Stimulated activated CD4-positive, alpha-beta T cell treated with anti-CD3 and anti-CD28 coated beads, TNF-alpha, amount 100 ng/mL, for 1 hour (primary cell): ENCODE measurements around the gene FOXJ1.

Experiments
- DNase-seq, 3 donors: peaks; one replicate each; pipeline ENCODE4 v3.0.0-alpha.2; 2020; ENCODE audit warnings: low read depth in 3 of 3, low spot score in 1 of 3

Gene FOXJ1

DNA sequence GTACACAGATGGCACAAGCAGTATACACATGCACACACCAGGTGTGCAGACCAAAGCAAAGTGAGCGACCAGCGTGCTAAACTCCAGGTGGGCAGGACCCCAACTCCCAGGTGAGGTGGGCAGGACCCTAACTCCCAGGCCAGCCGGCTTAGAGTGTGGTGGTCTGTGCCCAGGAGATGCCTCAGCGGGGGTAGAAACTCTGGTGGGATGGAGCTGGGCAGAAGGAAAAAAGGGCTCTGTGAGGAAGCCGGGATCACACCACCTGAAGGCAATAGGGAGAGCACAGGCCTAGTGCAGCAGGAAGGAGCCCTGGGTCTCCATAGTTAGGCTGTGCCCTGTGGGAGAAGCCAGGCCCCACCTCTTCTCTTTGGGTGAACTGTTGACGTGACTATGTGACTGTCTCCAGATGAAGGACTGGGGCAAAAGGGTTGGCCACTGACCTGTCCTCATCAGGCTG, 1.6 kb upstream of the FOXJ1 start:
- no peak for DNase-seq

DNA sequence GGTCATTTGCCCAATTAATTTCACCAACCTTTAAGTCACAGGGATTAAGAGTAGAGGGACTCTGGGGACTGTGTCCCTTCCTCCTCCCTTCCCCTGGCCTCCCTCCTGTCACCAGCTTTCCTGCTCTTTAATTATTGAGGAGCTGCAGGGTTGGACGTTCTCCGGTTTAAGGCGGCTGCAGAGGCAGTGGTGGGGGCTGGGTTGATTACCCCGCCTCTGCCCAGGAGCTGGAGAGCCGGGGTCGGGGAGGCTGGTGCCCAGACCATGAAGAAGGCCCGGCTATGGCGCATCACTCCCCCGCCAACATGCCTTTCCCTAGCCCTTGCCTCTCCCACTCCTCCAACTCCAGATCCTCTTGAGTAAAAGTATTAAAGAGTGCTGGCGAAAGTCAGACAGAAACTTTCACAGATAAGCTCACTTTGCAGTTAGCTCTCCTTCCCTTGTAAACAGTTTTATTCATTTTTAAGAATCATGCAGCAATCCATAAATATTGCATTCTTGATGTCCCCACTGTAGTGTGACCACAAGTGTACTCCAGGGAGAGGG, 1.1 kb upstream of the FOXJ1 start:
- DNase-seq = no peak

- no peak for DNase-seq
These were observed 309 bp downstream of the FOXJ1 start for GRCh38 chr17:76140661-76141211.

GRCh38 chr17:76139801-76140660, 1.0 kb downstream of the FOXJ1 start:
- no peak for DNase-seq

DNA sequence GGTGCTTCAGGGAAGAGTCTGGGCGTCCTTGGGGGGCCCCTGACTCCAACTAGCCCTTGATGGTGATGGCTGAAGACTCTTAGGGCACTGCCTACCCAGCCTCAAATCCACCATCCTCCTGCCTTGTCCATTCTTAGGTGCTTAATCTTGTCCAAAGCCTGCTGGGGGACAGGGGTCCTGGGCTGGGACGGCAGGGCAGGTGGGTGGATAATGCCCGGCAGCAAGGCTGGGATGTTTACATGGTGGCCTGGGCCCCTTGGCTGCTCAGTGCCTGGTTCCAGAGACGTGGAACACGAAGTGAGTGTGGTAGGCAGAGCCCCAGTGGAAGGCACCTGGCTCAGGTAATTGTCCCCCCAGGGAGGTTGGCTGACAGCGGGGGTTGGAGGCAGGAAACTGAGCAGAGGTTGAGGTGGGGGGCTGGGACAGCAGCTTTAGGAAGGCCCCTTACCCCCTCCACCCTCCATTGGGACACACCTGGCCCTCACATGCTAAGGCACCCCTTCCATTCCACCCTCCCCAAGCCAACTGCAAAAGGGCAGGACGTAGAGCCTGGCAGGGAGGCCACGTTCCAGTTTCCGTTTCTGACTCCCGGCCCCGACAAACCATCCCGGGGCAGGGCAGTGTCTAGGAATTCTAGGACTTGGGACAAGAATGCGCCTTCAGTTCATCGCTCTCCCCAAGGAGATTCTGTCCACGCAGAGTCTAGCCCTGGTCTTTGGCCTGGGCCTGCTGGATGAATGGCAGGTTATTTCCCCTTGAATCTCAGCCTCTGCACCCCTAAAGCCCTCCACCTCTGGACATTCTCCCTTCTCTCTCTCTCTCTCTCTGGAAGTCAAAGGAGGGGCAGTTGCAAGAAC, 1.9 kb downstream of the FOXJ1 start:
- DNase-seq = no peak

DNA sequence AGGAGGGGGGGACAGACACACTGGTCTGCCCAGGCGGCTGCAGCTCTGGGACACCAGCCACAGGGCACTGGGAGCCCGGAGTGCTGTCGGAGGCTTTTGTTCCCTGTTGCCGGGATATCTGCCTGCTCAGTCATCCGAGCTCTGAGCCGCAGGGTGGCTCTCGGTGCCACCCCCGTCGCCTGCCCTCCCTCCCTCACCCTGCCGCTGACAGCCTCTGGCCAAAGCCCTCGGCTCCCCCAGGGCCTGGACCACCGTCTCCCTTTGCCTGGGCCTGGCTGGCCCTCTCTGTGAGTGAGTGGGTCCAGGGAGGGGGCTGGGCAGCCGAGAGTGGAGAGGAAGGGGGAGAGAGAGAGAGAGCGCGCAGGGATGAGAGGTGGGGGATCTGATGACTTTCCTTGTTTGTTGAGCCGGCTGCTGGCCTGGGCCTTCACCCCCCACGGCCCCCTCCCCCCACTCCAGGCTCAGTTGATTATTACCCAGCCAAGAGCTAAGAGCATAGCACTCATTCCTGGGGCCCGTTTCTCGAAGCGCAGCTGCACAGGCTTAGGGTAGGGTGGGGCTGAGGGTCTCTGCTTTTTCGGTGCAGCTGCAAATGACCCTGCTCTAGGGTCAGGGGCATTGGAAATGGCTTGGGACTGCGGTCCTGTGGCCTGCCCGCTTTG, 2.7 kb downstream of the FOXJ1 start:
- DNase-seq = no peak

DNA sequence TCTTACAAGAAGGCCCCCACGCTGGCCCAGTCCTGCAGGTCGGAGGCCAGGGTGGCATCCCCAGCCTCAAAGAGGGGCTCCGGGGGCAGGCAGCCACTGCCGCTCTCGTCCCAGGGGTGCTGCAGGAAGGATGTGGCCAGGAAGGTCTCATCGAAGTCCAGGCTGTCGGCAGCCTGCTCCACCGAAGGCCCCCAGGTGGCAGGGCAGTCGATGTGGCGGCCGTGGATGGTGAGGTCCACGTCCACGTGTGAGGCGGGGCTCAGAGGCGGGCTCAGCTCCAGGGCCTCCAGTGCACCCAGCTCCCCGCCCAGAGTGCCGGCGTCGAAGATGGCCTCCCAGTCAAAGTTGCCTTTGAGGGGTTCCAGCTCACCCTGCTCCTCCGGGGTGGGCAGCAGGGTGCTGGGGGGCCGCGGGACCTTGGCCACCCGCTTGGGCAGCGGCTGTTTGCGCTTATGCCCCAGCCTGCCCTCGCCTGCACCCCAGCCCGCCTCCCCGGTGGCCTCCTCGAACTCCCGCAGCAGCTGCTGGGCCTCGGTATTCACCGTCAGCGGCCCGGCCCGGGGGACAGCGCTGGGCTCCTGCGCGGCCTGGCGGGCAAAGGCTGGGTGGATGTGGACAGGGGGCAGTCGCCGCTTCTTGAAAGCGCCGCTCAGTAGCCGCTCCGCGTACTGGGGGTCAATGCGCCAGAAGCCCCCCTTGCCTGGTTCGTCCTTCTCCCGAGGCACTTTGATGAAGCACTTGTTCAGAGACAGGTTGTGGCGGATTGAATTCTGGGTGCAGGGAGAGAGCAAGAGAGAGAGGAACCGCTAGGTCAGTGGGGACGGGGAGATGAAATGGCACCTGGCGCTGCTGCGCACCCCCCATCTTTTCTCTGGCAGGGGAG, 3.5 kb downstream of the FOXJ1 start:
- DNase-seq = no peak

GRCh38 chr17:76137001-76137350, 4.1 kb downstream of the FOXJ1 start:
- DNase-seq = no peak

- DNase-seq = no peak
These were observed 4.6 kb downstream of the FOXJ1 start for GRCh38 chr17:76136276-76137000.

DNA sequence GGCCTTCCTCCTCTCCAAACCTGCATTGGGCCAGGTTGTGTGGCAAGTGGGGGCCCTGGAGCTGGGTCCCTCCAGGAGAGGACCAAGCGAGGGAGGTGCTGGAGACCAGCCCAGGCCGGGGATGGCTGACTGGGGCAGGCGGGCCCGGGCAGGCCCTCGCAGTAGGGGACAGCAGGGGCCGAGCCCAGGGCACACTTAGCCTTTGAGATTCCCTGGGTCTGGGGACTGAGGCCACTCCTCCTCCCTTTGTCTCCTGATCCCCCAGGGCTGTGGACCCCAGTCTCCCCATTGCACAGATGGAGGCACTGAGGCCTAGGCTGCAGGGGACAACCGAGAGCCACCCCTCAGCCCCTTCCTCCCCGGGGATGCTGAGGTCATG, 5.2 kb downstream of the FOXJ1 start:
- no peak for DNase-seq

- no peak for DNase-seq
These were observed 5.9 kb downstream of the FOXJ1 start for GRCh38 chr17:76134911-76135809.

DNA sequence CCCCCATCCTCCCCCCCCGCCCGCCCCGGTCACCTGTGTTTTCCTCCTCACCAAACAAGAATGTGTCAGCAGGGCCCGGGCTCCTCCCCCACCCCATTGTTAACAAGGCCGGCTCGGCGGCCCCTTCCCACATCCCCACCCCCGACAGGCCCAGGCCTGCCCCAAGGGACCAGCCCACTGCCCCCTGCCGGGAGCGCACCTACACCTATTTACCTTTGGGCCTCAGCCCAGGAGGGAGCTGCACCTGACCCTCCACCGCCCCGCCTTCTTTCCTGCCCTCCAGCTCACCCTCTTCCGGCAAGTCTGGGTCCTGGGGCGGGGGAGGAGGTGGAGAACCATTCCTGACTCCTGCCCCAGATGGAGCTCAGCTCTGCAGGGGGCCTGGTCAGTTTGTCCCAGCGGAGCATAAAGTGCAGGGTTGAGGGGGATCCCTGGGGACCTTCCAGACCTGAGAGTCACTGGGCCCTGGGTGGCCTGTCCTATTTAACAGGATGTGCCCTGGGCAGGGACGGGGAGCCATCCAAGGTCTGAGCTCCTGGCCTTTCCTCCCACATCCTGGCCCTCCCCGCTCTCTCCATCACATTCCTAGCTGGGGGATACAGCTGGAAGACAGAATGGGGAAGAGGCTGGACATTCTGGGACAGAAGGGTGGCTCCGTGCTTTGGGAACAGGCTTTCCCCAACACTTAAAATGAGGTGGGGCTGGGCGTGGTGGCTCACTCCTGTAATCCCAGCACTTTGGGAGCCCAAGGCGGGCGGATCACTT, 8.3 kb downstream of the FOXJ1 start:
- DNase-seq = no peak

DNA sequence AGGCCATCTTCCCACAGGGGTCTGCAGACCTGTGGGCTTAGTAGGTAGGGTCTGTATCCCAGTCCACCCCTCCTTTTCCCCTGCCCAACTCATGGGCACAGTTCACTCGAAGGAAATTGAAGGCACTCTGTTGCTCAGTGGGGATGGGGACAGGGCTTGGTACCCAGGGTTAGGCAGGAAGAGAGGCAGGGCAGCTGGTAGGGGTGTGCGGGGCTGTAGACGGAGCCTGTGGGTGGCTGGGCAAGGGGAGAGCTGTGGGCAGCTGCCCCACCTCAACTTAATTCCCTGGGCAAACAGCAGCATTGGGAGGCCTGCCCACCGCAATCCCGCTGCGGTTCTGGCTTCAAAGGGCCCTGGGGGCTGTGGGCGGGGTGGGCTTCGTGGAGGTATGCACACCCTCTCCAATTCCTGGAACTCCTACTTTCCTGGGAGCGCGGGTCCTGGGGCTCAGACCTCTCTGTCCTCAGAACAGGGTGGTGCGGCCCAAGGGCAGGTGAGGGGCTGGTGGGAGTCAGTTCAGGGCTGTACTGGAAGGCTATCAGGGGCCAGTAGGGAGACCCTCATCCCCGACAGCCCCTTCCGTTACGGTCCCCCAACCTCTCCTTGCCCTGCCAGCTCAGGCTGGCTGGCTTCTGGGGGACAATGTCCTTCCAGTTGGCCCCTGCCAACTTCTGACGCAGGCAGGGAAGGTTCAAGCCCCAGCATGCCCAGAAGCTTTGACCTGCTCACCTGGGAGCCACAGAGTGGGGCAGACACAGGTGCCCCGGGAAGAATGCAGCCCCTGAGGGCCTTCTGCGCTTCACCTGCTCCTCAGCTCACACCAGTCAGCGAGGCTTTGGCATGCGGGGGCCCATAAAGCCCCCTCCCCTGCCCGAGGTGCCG, 9.1 kb downstream of the FOXJ1 start:
- DNase-seq = no peak

DNA sequence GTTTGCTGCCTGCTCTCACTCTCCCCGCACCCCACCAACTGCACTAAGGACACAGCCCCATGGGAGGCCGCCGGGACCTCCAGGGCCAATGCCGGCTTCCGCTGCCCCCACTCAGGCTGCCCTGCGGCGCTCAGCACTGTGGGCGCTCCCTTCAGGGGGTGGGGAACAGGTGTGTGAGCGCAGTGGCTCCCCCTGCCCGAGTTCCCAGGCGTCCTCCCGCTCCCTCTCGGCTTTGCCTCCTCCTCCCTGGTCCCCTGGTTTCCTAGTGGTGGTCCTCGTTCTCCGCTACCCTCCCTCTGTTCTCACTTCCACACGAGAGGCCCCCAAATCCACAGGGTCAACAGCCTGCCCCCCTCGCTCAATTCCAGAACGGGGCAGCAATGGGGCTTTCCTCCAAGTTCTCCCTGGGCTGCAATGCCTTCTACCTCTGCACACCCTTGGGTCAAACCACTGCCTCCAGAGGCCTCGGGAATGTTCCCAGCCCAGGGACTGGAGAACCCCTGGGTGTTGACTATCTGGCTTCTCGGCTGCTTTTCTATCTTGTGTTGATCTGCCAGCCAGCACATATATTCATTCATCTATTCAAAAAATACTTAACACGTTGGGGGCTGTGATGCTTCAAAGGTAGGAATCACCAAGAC, 9.9 kb downstream of the FOXJ1 start:
- no peak for DNase-seq

- DNase-seq = no peak
These were observed 10.6 kb downstream of the FOXJ1 start for GRCh38 chr17:76130473-76130872.

- no peak for DNase-seq
These were observed 15.1 kb downstream of the FOXJ1 start for GRCh38 chr17:76125922-76126321.

DNA sequence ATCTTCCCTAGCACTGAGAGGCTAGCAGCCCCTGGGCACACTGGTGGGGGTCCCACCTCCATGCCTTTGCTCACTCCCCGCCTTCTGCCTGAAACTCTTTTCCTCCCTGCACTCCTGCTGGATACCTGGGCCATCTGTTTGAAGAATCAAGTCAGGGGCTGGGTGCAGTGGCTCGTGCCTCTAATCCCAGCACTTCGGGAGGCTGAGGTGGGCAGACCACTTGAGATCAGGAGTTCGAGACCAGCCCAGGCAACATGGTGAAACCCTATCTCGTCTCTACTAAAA, 15.7 kb downstream of the FOXJ1 start:
- DNase-seq = no peak
